Ureter (tissue), 1 donor: ENCODE measurements around the gene NRGN. TPM values are rescaled to one million over a fixed set of nuclear protein-coding genes. Genes with fewer than 3 reads are reported as not detected.

ENCODE experiments used
- DNase-seq: peaks from one replicate; pipeline ENCODE4 v3.0.0-alpha.2; 2020; ENCODE audit warnings: low spot score
- total RNA-seq: library from RNA; stranded (reverse); gene quantifications from one replicate; pipeline ENCODE4 v1.2.4, GENCODE V29; 2023
- donor health status: DM: yes; HTN: yes; CAD: no.

NRGN gene
- total RNA-seq, 1 donor from 2014 or later = 6.1 TPM

DNA sequence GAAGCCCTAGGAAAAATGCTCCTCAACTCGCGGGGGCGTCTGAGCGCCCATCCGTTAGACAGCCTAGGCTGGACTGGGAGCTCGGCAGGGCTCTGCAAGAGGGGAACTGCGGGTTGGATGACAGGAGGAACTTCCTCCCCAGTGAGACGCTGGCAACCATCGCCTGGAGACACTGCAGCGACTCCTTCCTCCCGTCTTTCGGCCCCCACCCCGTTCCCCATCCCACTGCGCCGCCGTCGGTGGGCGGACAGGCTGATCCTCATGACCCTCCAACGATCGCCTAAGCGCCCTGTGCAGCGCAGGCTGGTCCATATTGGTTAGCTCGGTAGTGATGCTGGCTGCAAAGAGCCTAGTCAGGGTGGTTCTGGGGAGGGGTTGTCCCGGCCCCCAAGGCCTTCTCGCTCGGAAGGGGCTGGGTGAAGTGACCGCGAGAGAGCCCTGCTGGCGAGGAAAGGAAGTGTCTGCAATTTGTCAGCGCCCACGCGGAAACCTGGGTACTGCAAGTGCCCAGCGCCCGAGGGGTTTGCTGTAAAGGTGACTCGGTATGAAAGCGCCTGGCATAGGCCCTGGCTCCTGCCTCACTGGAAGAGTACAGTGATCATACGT, 638 bp downstream of the NRGN start:
- DNase-seq = no peak

DNA sequence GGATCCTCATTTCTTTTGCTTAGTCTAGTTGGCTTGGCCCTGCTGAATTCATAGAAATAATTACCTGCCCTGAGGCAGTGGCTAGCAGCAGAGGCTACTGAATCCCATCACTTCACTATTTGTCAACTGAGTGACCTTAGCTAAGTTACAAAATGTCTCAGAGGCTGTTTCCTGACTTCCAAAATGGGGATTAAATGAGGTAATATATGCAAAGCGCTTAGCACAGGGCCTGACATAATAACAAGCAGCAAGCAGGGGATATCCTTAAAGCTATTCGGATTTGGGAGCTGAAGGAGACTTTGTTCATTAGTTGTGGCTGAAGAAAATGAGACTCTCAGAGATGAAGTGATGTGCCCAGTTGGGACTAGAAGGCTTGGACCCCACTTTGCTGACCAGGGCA, 2.8 kb downstream of the NRGN start:
- no peak for DNase-seq

DNA sequence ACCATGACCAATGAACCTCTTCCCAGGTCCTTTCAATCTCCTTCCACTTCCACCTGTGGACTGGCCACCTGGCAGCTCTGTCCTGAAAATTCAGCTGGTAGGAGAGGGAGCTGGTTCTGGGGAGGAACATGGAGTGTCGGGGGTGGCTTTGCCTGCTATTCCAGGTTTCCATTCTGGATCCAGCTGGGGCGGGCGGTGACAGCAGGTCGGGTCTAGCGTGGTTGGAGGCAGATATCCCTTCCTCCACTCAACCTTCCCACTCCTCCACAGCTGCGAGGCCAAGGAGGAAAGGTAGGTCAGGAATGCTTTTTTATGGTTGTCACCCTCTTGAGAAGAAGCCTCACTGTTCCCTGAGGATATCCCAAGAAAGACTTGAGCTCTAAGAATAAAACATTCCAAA, 3.3 kb downstream of the NRGN start:
- no peak for DNase-seq

DNA sequence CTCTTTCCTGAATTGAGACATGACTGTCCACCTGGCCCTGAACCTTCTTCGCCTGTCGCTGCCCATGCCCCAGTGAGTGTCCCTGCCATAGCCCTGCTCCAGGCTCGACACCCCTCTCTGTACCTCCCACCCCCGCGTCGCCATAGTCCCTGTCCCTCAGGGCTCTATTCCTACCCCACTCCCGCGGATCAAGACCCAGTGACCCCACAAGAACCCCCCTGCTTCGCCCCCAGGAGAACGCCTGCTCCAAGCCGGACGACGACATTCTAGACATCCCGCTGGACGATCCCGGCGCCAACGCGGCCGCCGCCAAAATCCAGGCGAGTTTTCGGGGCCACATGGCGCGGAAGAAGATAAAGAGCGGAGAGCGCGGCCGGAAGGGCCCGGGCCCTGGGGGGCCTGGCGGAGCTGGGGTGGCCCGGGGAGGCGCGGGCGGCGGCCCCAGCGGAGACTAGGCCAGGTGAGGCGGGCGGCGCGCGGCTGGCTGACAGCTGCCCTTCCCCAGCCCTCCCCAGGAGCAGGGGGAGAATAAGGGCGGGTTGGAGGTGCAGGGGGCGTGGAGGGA, 5.6 kb downstream of the NRGN start:
- no peak for DNase-seq

DNA sequence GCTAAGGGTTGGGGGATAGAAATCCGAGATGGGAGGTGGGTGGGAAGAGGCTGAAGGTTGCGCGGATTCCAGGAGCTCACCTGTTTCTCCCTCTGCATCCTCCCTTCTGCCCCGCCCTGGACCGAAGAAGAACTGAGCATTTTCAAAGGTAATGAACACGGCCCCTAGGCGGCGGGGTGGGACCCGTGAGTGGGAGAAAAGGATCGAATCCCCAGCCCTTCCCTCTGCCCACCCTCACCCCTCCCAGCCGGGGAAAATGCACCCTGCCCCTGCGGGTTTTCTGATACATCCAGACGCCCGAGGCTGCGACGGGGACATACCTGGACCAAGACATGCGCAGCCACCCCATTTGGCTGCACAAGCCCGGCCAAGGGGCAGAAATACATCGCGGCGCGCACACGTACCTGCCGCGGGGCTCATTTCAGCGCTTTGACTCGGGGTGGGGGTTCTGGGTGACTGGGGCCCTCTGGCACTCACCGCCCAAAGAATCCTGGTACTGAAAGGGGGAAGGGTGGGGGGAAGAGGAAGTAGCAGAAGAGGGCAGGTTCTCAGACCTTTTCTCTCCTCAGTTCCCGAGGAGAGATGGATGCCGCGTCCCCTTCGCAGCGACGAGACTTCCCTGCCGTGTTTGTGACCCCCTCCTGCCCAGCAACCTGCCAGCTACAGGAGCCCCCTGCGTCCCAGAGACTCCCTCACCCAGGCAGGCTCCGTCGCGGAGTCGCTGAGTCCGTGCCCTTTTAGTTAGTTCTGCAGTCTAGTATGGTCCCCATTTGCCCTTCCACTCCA, 6.3 kb downstream of the NRGN start:
- DNase-seq = no peak

DNA sequence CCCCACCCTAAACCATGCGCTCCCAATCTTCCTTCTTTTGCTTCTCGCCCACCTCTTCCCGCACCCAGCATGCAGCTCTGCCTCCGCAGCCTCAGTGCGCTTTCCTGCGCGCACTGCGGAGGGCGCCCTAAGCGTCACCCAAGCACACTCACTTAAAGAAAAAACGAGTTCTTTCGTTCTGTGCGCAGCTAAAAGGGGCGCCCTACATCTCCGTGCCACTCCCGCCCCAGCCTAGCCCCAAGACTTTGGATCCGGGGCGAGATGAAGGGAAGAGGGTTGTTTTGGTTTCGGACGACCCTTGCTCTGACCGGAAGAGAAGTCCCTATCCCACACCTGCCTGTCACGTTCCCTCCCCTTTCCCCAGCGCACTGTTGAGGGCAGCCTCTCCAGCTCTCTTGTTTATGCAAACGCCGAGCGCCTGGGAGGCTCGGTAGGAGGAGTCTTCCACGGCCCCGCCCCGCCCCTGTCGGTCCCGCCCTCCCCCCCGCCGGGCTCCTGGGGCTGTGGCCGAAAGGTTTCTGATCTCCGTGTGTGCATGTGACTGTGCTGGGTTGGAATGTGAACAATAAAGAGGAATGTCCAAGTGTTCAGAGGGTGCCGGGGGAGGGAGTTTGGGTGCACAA, 7.0 kb downstream of the NRGN start:
- peak; percentile 87 for DNase-seq

DNA sequence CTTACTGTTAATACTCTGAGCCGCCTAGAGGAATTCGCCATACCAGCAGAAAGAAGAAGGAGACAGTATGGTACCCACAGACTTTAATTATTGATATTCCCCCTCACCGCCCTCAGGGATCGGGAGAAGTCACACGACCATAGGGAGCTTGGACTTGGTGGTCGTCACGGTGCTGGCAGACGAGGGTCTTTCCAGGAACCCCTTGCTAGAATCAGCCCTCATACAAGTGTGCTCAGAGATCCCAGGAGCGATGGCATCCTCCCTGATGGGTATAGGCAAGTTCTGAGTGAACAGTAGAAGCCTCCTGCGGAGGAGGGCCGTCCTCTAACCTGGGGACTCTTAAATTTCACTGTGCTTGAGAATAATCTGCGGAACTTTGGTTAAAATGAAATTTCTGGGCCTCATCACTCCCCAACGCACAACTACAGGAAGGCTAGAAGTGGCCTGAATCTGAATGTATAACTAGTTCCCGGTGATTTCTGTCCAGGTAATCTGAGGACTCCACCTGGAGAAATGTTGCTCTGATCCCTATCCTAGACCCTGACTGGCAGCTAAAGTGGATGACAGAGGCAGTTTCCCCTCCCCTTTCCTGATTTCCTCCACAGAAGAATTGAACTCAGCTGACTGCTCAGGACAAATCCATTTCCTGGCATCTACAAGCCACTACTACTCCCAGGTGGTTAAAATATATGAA, 7.8 kb downstream of the NRGN start:
- no peak for DNase-seq

DNA sequence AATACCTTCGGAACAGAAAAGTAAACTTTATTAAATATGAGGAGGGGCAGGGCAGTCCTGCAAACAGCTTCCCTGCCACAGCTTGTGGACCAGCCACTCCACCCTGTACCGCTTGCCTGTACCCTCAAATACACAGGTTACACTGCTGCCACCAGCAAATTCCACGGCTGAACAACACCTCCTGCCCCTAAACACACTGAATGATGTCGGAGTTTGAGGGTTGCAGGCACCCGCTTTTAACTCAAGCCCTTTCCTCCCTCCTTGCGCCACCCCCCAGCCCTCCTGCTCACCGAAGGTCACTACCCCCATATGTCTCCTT, 8.3 kb downstream of the NRGN start:
- DNase-seq = no peak

DNA sequence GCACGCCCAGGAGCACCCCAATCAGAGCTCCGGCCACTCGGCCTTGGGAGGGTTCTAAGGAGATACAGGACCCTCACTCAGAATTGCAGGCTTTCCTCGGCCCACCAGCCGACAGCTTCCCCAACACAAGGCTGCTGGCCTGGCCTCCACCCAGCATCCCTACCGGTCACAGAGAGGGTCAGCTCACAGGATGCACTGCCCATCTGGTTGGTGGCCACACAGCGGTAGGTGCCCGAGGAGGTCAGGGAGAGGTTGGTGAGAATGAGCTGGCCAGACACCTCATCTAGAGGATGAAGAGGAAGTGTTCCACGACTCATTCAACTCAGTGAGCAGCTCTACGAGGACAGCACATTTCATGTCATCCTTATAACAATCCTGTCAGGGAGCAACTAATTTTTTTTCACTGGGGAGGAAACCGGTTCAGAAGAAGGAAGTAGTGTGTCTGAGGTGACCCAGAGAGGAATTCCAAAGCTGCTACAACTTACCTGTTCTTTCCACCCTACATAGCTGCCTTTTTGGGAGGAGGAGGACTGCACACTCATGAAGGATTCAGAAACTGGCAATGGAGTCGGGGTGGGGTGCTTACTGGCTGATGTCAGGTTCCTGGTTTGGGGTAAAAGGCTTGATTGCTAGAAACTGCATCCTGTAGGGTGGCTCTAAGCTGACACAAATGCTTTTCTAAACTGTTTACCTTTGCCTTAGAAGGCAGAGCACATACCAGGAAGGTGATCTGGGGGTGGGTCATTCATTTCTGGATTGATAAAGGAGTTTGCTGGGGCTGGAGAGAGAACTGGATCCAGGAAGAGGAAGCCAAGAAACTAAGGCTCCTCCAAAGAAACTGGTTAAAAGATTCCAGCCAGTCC, 9.0 kb downstream of the NRGN start:
- DNase-seq = no peak

DNA sequence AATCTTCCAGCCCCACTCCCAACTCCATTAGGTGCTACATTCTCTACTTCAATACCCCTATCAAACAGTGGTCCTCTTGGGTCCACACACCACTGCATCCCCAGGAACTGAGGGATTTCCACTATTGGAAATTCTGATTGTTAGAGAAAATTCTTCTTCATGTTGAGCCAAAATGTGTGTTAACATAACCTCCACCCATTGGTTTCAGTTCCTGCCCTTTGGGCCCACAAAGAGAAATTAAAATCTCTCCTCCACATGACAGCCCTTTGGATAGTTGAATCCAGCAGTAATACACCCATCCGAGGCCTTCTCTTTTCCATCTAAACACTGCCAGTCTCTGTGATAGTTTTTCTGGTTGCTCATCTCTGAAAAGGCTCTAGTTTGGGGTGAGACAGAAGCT, 10.2 kb downstream of the NRGN start:
- DNase-seq = no peak

DNA sequence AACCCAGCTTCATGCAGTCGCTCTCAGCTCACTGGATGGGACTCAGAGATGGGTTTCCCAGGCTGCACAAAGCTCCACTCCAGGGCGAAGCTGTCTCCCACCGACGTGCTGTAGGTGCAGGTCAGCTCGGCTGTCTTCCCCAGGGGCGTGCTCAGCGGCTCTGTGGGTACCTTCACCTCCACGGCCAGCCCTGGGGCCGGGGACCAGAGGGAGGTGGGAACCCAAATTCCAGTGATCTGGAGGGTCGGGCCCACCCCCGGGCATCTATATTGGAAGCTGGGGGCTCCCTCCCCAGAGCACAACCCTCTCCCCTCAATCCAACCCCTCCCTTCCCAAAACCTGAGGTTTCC, 11.6 kb downstream of the NRGN start:
- no peak for DNase-seq

DNA sequence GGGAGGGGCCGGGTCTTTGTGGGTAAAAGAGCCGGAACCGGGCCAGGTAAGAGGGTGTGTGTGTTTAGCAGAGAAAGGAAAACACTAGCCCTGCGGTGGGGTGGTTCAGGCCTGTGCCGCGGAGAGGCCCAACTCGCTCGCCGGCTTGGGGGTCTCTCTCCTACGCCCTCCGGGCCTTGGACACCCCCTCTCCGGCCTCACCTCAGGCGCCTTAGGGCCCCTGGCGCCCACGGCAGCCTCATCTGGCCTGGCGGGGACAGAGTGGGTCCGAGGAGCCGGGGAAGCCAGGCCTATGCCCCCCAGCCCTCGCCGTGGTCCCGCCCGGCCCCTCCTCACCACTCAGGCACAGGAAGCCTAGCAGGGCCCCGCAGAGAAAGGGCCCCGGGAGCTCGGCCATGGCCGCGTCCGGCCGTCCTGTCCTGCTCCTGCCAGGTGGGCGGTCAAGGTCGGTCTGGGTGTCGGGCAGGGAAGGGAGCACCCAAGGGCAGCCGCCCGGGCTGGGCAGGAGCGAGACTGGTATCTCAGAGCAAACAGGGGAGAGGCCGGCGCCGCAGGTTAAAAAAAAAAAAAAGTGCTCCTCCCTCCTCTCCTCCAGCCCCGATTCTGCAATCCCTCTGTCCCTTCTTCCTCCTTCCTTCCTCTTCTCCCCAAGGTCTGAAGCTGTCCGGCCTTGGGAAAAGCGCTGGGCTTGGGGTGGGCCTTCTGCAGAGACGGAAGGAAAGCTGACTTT, 12.2 kb downstream of the NRGN start, which contains the start of gene VSIG2:
VSIG2 (minus strand) TSS at position 515 of the 730 bp plus-strand sequence; CDS start at position 397, 118 bp downstream.
- no peak for DNase-seq

DNA sequence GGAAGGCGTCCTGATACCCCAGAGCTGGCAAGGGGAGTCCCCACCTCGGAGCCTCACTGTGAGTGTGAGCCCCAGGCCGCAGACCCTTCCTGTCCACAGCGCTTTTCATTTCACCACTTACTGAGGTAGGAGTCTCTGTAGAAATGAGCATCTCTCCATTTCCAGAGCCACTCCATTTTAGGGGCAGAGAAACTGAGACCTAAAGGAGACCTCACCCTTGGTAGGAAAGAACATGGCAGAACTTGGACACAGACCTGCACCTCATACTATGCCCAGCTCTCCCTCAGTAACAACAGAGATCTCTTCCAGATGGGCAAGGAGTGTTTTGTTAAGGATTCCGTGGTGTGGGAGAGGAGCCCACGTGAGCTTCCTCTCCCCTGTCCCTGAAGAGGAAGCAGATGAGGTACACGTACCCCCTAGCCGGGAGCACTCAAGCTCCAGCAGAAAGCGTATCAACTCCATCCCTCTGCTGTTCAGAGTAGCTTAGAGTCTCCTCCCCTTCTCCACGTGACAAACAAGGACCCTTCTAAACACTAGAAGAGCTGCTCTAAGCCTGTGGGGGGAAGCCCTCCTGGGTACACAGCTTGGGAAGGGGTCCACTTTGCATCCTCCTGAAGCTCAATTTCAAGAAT, 12.8 kb downstream of the NRGN start:
- no peak for DNase-seq

DNA sequence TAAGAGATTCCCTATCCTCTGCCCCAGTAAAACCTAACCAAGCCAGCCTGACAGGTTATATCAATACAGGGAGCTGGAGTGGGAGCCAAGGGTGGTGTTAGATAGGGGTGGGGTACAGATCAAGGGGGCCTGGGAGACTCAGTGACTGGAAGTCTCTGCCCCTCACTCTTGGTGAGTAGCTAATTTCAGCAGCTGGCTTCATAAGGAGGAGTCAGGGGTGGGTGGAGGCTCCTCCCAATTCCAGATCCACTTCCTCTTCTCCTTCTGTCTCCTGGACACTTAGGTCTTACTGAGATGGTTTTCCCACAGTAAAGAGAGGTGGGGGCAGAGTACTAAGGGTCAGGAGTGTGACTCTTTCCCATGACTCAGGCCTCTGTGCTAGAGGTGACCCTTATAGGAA, 13.5 kb downstream of the NRGN start:
- no peak for DNase-seq

DNA sequence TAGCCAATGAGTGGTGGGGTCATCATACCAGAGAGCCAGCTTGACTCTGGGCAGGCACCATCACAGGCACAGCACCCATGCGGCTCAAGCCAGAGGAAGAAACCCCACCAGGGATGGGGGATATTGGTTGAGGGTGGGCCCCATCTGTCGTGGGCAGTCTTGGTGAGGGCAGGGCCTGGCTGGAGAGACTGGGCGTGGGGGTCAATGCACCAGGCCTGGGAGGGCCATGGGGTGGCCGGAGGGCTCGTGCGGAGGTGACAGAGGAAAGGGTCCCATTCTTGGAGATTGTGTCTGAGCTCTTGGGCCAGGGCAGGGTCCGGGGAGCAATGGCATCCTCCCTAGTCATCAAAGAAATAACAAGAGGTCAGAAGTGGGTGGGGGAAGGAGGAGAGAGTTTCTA, 13.9 kb downstream of the NRGN start:
- DNase-seq = no peak

DNA sequence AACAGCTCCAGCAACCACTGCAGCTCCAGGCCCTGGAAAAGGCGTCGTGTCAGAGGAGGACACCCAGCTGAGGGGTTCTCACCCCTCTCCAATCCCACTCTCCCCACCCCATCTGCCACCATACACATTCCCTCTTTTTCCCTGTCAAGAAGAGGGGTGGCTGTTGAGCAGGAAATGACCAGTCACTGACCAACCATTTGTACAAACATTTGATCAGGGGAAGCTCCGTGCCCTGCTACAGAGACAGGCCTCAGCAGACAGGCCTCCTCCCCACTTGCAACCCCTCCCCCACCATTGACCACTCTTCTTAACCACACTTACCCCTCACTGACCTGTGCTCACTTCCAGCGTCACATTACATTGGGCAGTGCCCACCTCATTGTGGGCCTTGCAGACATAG, 14.6 kb downstream of the NRGN start:
- DNase-seq = no peak

DNA sequence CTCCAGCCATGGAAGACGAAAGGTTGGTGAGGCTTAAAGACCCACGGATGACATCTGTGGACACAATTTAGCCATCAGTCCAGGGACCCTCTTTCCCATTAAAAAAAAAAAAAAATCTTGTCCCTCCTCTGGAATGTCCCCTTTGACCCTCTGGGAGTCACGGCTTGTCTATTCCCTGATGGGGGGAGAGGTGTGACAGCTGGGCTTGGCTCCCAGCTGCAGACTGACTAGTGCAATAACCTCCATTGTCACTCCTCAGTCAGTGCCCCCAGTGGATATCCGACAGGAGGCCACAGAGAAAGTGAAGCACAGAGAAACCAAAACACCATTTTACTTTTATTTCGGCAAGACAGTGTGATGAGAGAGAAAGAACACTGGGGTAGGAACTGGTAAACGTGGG, 15.0 kb downstream of the NRGN start:
- no peak for DNase-seq

DNA sequence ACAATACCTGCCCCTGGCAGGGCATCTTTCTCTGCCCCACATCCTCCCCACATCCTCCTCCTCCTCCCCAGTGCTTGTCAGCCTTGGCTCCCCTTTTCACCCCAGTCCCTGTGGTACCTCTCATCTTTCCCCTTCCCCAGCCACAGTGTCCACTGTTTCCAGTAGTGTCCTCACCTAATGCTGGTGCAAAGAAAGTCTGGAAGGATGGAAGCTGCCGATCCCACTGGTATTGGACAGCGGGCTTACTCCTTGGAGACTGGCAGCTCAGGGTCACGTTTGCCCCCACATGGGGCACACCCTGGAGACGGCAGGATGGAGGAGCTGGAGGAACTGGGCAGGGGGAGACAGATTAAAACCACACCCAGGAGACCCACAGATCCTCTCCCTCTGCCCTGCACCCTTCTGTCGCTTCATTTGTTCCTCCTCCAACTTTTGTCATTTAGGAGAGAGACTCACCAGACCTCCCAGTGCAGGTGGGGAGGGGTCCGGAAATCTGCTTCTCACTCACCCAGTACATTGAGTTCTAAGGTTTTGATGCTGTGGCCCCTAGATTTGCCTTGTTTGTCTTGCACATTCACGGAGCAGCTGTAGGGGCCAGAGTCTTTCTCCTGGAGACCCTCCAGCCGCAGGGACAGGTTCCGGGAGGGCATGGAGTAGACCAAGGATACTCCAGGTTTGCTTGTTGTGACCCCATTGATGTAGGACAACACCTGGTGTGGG, 16.5 kb downstream of the NRGN start:
- DNase-seq = no peak

DNA sequence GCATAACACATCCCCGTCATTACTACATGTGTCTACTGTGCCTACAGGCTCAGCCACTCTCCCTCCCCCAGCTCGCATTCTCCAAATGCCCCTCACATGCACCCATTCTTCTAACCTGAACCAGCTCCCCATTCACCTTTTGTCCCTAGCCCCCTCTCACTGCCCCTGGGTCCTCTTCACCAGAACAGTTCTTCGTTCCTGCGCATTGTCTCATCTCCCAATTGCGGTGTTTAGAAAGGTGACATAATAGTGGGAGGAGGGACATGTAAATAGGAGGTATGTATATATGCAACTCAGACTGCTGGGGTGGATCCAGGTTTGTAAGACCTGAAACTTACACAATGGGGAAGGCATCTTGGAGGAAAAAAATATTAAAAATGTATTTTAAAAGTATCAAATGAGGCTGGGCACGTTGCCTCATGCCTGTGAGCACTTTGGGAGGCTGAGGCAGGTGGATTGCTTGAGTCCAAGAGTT, 17.0 kb downstream of the NRGN start:
- DNase-seq = no peak

DNA sequence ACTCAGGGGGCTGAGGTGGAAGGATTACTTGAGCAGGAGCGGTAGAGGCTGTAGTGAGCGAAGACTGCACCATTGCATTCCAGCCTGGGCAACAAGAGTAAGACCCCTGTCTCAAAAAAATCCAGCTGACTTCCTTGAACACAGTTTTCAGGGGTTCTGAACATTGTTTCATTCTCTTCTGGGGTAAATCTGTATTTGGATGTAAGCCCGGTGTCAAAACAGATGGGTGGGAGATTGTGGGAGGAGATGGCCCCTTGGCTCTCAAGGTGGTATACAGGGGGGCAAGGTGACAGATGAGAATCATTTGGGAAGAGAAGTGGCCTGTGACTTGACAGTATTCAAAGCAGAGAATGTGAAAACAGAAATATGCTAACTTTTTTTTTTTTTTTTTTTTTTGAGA, 17.6 kb downstream of the NRGN start:
- DNase-seq = no peak
